ENCODE measurements around the gene KCTD20.

- TF ChIP-seq CTCF (IDR thresholded peaks at IDR 0.05) = no peak
- no peak for TF ChIP-seq TCF7L2 (IDR thresholded peaks at IDR 0.05; ENCODE audit: low read depth, low read length)
Measured at GRCh38 chr6:36517408-36517807, 74.6 kb downstream of the KCTD20 start.

Data from Panc1 (cell line).